ENCODE results near the gene OR2T29.
"Not testable (repeated sequence)": the region's sequence is repeated elsewhere in the genome, so short reads cannot be mapped to it uniquely, and the experiment has no call there.

The OR2T29 gene

GRCh38 chr1:248507773-248508172, 54.8 kb downstream of the OR2T29 start, which contains the start of gene OR2G6:
TSS of gene OR2G6 (plus strand) at chr1:248508073. CDS start at chr1:248521647, 13,574 bp downstream.
- not testable (repeated sequence) for H3K79me2 ChIP-seq (ENCODE audit: low read length); DNase-seq; H4K20me1 ChIP-seq (ENCODE audit: insufficient read depth, low read length); H3K36me3 ChIP-seq (replicated peaks; ENCODE audit: insufficient read depth, low read length); H3K9me3 ChIP-seq (replicated peaks; ENCODE audit: insufficient read depth, low read length); H3K4me1 ChIP-seq (ENCODE audit: low read length); H2AFZ ChIP-seq (ENCODE audit: low read length); H3K9ac ChIP-seq (ENCODE audit: low read length); H3K4me3 ChIP-seq (ENCODE audit: low read length); H3F3A ChIP-seq (ENCODE audit: insufficient read depth, low read length); H3K27me3 ChIP-seq (replicated peaks; ENCODE audit: insufficient read depth, low read length); H3K9me2 ChIP-seq (replicated peaks; ENCODE audit: insufficient read depth, low read length); H3K4me2 ChIP-seq (ENCODE audit: low read depth, low read length); H3K27ac ChIP-seq (ENCODE audit: low read length)

Measured in MM.1S (cell line).